Left ventricle myocardium inferior (tissue), 1 donor: ENCODE measurements around the gene FAIM2. TPM values are rescaled to one million over a fixed set of nuclear protein-coding genes. Genes with fewer than 3 reads are reported as not detected.

ENCODE experiments used
- DNase-seq: peaks from one replicate; pipeline ENCODE4 v3.0.0-alpha.2; 2020
- H3K27ac ChIP-seq: fragments of 200-600 bp; replicated peaks from 2 replicates; pipeline ENCODE4 v1.8.0; 2021
- H3K27me3 ChIP-seq: fragments of 200-600 bp; 2 replicates; pipeline ENCODE4 v1.8.0; 2021; ENCODE audit warnings: low read depth
- H3K36me3 ChIP-seq: fragments of 200-600 bp; 2 replicates; pipeline ENCODE4 v1.8.0; 2021
- H3K4me1 ChIP-seq: fragments of 200-600 bp; 2 replicates; pipeline ENCODE4 v1.8.0; 2021
- H3K4me3 ChIP-seq: fragments of 200-600 bp; 2 replicates; pipeline ENCODE4 v1.8.0; 2021; ENCODE audit warnings: mild to moderate bottlenecking, moderate library complexity
- H3K9me3 ChIP-seq: fragments of 200-600 bp; replicated peaks from 2 replicates; pipeline ENCODE4 v1.8.0; 2021
- intact Hi-C: fragments of 100-400 bp; cut with micrococcal nuclease; formaldehyde crosslinking; loops from one replicate; pipeline ENCODE4 v1.11.0; 2022
- total RNA-seq: library from RNA; stranded (reverse); fragmentation: NEBNext Ultra II Directional; extraction: Animal tissue kit (Norgen Biotek cat#: 25700); gene quantifications from one replicate; pipeline ENCODE4 v1.2.1, GENCODE V29; 2021
- TF ChIP-seq, protein P1 (sequence below): fragments of 200-600 bp; IDR thresholded peaks from 2 replicates; pipeline ENCODE4 v1.8.0; 2021; ENCODE audit warnings: antibody characterized with exemption, mild to moderate bottlenecking, borderline replicate concordance
- donor health status: DM: no; HTN: yes; CAD: no; lungs with severe emphysema.

Gene FAIM2
- total RNA-seq, 1 donor from 2014 or later, result 7.4 TPM

DNA sequence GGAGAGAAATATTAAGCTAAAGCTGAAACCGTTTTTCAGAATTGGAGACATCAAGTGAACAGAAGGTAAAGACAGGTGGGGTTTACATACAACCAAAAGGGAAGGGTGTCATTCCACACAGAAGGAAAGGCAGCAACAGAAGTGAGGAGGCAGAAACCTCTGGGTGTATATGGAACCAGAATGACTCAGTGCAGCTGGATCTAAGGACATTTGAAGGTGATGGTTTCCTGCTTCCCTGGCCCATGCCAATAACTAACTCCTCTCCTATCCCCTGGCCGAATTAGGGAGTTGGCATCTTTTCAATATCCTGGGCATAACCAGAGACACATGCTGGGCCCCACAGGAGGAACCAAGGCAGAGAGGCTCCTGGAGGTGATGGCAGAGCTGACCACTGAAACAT is 83.9 kb downstream of the FAIM2 start:
- H3K36me3 ChIP-seq, result peaks cover 11% of the 10 kb centered on the region

DNA sequence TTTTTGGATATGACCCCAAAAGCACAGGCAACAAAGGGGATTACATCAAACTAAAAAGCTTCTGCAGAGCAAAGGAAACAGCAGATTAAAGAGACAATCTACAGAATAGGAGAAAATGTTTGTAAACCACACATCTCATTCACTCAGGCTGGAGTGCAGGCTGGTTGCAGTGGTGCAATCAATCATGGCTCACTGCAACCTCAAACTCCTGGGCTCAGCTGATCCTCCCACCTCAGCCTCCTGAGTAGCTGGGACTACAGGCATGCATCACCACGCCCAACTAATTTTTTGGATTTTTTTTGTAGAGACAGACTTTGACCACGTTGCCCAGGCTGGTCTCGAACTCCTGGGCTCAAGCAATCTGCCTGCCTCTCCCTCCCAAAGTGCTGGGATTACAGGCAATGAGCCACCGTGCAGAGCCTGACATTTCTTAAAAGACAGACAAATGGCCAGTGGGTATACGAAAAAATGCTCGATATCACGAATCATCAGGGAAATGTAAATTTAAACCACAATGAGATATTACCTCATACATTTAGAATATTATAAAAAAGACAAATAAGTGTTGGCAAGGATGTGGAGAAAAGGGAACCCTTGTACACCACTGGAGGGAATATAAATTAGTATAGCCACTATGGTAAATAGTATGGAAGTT is 85.3 kb downstream of the FAIM2 start:
- no peaks in the 10 kb centered on the region for H3K9me3 ChIP-seq
- intact Hi-C loops, result no loop called here
- H3K27me3 ChIP-seq, result no peaks in the 10 kb centered on the region
- no peak for DNase-seq
- peaks cover 59% of the 10 kb centered on the region for H3K4me1 ChIP-seq
- no peak overlapping the region for H3K27ac ChIP-seq
- peaks cover 11% of the 10 kb centered on the region for H3K36me3 ChIP-seq
- TF ChIP-seq, protein P1, sequence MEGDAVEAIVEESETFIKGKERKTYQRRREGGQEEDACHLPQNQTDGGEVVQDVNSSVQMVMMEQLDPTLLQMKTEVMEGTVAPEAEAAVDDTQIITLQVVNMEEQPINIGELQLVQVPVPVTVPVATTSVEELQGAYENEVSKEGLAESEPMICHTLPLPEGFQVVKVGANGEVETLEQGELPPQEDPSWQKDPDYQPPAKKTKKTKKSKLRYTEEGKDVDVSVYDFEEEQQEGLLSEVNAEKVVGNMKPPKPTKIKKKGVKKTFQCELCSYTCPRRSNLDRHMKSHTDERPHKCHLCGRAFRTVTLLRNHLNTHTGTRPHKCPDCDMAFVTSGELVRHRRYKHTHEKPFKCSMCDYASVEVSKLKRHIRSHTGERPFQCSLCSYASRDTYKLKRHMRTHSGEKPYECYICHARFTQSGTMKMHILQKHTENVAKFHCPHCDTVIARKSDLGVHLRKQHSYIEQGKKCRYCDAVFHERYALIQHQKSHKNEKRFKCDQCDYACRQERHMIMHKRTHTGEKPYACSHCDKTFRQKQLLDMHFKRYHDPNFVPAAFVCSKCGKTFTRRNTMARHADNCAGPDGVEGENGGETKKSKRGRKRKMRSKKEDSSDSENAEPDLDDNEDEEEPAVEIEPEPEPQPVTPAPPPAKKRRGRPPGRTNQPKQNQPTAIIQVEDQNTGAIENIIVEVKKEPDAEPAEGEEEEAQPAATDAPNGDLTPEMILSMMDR, result no peak
- H3K4me3 ChIP-seq, result no peak overlapping the region

More for the DNA sequence above, 83.9 kb downstream of the FAIM2 start:
- no peaks in the 10 kb centered on the region for H3K27me3 ChIP-seq
- intact Hi-C loops, result no loop called here
- no peak overlapping the region for H3K4me3 ChIP-seq
- peaks cover 73% of the 10 kb centered on the region for H3K4me1 ChIP-seq
- H3K27ac ChIP-seq, result peak overlapping the region; percentile 98
- no peak for DNase-seq
- no peaks in the 10 kb centered on the region for H3K9me3 ChIP-seq
- TF ChIP-seq, protein P1, result no peak

Other genes with a start within 250 kb of the FAIM2 start
- gene FMNL3, start 196.5 kb downstream of the FAIM2 start, total RNA-seq, result 10.4 TPM
- 215 TPM for gene TMBIM6, start 162.3 kb downstream of the FAIM2 start, total RNA-seq
- 25.5 TPM for gene NCKAP5L, start 75.5 kb downstream of the FAIM2 start, total RNA-seq
- gene BCDIN3D, start 60.8 kb downstream of the FAIM2 start, total RNA-seq, result 2.9 TPM
- gene AQP2, start 46.8 kb upstream of the FAIM2 start, total RNA-seq, result not detected
- 0.41 TPM for gene AQP5, start 58.0 kb upstream of the FAIM2 start, total RNA-seq
- not detected for gene AQP6, start 69.0 kb upstream of the FAIM2 start, total RNA-seq
- gene RACGAP1, start 121.6 kb upstream of the FAIM2 start, total RNA-seq, result 5.4 TPM
- gene ASIC1, start 153.7 kb upstream of the FAIM2 start, total RNA-seq, result 0.96 TPM
- gene SMARCD1, start 181.4 kb upstream of the FAIM2 start, total RNA-seq, result 15.4 TPM
- gene GPD1, start 200.1 kb upstream of the FAIM2 start, total RNA-seq, result 9.0 TPM
- gene COX14, start 208.3 kb upstream of the FAIM2 start, total RNA-seq, result 195 TPM